GM19099 (cell line): ENCODE data around the gene HACD4.

Experiments
- POLR2A ChIP-seq: IDR thresholded peaks from 3 replicates; pipeline ENCODE4 v1.6.1; 2011; ENCODE audit warnings: low read depth; ENCODE audit not compliant: insufficient read length; ENCODE audit errors: extremely low read depth

HACD4 gene

DNA sequence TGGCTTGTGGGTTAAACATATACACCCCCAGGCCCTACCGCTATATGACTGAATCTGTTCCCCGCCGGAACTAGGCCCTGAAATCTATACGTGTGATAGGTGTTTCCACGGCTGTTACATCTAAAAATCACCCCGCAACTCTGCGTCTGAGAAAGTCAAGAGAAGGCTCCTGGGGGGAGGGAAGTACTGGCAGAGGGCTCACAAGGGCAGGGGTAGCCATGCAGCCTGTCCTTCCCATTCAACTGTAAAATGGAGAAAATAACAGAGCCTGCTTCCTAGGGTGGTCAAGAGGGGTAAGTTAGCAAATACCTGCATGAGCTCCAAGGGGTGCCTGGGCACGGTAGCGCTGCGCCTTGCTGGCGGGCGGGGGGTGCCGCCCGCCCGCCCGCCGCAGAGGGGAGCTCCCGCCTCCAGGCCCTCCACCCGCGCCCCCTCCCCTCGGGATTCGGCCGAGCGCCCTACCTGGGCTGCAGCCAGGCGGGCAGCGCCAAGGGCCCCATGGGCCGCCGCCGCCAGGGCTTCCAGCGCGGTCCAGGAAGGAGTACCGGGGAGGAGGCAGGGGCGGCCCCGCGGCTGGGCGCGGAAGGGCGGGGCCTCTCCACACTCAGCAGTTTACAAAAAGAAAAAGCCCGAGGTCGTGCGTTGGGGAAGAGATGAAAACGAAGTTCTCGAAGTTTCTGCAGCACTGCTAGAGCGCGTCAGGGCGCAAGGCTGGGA lies at the start of gene HACD4:
Gene HACD4 (minus strand): TSS at position 550 of the 717 bp plus-strand sequence. CDS start 50 bp downstream, at position 500.
- peak; percentile 59 for TF ChIP-seq POLR2A

DNA sequence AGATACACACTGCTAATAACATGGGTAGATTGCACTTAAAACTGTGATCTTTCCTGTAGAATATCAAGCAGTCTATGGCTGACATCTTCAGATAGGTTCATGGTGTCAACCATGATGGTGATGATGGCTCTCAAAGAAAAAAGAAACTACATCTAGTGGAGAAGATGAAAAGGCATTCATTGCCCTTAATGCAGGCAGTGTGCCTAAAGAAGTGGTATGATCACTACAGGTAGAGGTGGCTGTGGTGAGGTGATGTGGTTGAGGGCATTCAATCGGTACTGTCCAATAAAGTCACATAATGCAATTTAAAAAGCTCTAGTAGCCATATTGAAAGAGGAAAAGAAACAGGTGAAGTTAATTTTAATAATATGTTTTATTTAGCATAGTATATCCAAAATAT lies 49.4 kb upstream of the HACD4 start:
- TF ChIP-seq POLR2A, result no peak

DNA sequence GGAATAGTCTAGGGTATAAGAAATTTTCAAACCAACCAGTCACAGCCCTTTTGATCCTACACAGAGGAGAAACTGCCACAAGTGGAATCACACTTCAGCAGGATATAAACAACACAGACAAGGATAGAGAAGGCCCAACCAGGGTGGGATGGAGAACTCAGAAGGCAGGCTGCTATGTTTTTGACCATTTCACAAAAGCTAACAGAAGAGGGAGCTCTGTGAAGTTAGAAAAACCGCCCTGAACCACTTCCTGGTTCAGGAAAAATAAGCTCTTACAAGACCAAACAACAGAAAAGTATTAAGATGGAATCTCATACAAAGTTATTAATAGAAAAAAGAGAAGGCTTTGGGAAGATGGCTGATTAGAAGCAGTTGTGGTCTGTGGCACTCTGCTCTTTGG lies 47.3 kb upstream of the HACD4 start:
- TF ChIP-seq POLR2A, result no peak

DNA sequence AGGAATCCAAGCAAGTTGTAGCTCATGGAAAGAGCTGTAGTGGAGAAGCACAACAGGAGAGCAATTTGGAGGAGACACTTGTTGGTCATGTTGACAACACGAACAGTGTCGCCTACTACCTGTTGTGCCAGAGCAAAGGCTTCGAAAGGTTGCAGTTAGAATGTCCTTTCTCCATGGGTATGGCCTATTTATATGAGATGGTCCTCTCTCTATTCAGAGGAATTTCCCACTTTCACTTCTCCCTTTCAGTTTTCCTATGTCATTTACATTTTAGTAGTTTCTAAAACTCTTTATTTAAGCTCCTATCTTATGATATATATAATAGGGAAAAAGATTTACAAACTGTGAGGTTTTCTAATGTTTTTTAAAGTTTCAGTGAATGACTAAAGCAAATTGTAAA lies 46.3 kb upstream of the HACD4 start, which contains the start of gene IFNB1:
Gene IFNB1 (minus strand): TSS at position 162 of the 400 bp plus-strand sequence. CDS start 73 bp downstream, at position 89.
- no peak for TF ChIP-seq POLR2A

DNA sequence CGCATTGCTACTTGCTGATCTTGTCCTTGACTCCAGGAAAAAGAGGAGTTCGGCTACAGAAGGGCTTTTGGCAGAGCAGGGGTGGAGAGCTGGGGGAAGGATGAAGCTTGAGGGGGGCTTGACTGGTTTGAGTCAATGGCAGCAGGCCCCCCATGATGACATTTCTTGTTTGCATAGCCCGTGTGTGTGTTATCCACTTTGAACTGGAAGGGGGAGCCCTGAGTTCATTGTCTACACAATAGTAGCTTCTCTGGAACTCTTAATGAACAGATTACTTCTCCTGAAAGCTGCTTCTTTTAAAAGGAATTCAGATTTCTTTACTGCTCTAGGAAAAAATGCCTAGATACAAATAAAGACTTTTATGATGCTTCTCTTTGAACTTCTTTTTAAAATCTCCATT lies 44.0 kb upstream of the HACD4 start:
- TF ChIP-seq POLR2A, result no peak

DNA sequence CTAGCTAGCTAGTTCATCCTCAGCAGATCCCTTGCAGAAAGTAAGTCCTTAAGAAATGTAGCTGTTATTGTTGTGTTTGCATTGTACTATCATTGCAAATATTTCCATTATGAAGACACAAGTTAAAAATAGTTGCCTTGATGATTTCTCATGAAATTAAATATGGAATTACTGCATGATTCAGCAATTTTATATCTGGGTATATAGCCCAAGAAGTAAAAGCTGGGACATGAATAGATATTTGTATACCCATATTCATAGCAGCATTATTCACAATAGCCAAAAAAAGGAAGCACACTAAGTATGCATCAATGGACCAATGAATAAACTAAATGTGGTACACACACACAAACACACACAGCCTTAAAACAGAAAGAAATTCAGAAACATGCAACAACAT lies 39.5 kb upstream of the HACD4 start:
- no peak for TF ChIP-seq POLR2A

- no peak for TF ChIP-seq POLR2A
Observed at GRCh38 chr9:21070171-21070571, 38.7 kb upstream of the HACD4 start.

DNA sequence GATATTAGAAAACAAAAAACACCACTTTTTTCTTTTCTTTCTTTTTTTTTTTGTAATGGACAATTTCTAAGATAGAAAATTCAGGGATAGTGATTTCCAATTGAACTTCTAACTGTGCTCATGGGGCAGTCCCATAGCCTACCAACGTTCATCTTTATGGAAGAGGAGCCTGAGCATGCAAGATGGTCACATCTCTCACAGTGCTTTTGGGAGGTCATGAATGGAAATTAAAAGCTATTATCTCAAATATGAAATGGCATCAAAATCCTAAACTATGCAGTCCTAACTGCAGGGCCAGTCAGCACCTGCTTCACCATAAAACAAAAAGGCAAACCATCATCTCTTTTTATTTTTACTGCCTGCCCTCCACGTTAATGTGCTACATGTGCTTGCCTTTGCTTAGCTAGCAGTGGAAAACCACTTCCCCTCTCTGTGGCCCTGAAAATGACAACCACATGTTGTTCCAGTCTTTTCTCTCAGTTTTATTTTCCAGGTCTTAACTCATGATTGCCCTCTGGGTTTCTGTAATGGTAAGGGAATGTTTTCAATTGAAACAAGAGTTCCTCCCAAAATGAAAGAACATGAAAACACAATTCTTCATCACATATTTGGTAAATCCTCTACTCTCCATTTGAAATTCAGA lies 29.6 kb upstream of the HACD4 start:
- TF ChIP-seq POLR2A, result no peak

DNA sequence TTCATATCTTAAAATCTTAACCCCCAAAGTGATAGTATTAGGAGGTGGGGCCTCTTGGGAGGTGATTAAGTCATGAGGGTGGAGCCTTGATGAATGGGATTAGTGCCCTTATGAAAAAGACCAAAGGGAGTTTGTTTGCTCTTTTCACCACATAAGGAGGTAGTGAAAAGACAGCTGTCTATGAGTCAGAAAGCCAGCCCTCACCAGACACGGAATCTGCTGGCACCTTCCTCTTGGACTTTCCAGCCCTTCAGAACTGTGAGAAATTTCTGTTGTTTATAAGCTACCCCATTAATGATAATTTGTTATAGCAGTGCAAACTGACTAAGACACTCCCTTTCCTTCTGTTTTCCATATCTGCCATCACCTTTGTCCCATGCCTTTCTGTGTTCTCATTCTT lies 25.5 kb upstream of the HACD4 start:
- TF ChIP-seq POLR2A, result no peak

DNA sequence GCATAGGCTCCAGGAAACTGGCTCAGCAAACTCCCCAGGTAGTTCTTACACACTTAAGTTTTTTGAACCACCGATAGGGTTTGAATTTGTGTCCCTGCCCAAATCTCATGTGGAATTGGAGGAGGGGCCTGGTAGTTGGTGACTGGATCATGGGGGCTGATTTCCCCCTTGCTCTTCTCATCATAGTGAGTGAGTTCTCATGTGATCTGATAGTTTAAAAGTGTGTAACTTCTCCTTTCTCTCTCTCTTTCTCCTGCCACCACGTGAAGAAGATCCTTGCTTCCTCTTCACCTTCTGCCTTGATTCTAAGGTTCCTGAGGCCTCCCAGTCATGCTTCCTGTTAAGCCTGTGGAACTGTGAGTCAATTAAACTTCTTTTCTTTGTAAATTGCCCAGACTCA lies 22.4 kb upstream of the HACD4 start:
- no peak for TF ChIP-seq POLR2A

DNA sequence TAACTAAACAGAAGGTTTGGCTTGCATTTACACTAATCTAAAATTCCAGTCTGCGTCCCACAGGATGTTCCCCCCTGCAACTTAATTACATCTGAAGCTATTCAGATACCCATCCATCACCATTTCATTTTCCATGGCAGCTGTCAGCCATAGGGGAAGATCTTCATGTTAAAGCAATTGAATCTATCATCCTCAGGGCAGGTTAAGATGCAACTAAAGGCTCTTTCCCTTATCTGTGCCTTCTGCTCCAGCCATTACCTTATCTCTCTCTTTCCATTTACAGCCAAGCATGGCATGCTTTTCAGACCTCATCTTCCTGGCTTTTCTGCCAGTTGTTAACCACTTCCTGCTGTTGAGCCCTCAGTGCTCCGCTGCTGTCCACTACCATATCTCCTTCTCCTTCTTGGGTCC lies 15.8 kb upstream of the HACD4 start:
- TF ChIP-seq POLR2A, result no peak

DNA sequence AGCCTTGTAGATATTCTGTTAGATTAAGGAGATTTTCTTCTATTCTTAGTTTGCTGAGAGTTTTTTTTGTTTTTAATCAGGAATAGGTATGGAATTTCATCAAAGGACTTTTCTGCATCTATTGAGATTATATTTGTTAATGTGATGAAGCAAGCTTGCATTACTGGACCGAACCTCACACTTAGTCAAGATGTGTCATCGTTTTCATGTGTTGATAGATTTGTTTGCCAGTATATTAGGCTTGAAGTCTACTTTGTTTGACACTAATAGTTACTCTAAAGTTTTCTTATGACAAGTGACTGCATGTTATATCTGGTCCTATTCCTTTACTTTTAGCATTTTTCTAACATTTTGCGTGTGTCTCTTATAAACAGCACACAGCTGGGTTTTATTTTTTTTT lies 12.4 kb upstream of the HACD4 start:
- no peak for TF ChIP-seq POLR2A

GRCh38 chr9:21042466-21042865 lies 11.0 kb upstream of the HACD4 start:
- TF ChIP-seq POLR2A, result no peak

DNA sequence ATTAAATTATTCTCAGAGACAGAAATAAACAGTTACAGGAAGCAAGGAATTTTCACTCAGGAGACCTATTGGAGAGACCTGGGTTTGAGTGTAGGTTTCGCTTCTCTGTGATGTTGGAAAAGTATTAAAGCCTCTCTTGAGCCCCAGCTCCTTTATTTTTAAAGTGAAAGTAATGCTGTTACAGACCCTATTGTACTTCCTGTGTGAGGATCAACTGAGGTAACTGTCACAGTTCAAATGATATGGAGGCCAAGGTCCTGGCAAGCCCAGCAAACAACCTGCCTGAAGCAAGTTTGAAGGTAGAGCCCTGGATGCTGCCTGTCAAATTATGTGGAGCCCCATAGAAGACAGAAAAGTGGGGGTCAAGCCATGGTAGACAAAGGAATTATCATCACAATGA lies 7.9 kb upstream of the HACD4 start:
- TF ChIP-seq POLR2A, result no peak

GRCh38 chr9:21037278-21037677 lies 5.8 kb upstream of the HACD4 start:
- TF ChIP-seq POLR2A, result no peak

DNA sequence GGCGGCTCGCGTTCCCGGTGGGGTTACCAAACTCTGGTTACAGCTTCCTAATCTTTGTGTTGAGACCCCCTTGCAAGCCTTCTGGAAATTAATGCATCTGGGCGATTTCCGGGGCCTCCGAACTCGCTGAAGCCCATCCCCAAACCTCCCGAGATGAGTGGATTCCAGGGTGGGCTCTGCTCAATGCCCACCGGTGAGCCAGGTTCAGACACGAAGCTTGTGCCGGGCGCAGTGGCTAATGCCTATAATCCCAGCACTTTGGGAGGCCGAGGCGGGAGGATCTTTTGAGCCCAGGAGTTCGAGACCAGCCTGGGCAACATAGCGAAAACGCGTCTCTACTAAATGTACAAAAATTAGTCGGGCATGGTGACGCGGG lies 356 bp upstream of the HACD4 start:
- TF ChIP-seq POLR2A, result no peak
